GM19035 (cell line): ENCODE data around the gene TCTA.

Source experiments
- ATAC-seq: cut with Tn5 transposase; IDR thresholded peaks from one replicate; pipeline ENCODE4 v1.9.1; 2021; ENCODE audit not compliant: unreplicated experiment

The TCTA gene

GRCh38 chr3:49410066-49410845, 2.0 kb upstream of the TCTA start:
- no peak for ATAC-seq

GRCh38 chr3:49410846-49411534, 1.2 kb upstream of the TCTA start:
- ATAC-seq: no peak

GRCh38 chr3:49411535-49411967, 672 bp upstream of the TCTA start:
- ATAC-seq: peak; percentile 36

GRCh38 chr3:49412632-49413337, 562 bp downstream of the TCTA start:
- ATAC-seq: no peak

GRCh38 chr3:49413338-49413734, 1.1 kb downstream of the TCTA start:
- ATAC-seq: no peak

GRCh38 chr3:49414753-49415152, 2.5 kb downstream of the TCTA start:
- no peak for ATAC-seq

GRCh38 chr3:49415931-49416601, 3.8 kb downstream of the TCTA start:
- no peak for ATAC-seq

- no peak for ATAC-seq
These were observed 4.6 kb downstream of the TCTA start for GRCh38 chr3:49416867-49417266.

- ATAC-seq: no peak
These were observed 5.4 kb downstream of the TCTA start for GRCh38 chr3:49417516-49418120.

GRCh38 chr3:49421890-49422378, 9.7 kb downstream of the TCTA start:
- ATAC-seq: no peak

- ATAC-seq: no peak
These were observed 10.4 kb downstream of the TCTA start, which contains the start of gene AMT for GRCh38 chr3:49422379-49423248. TSS of gene AMT (minus strand) at chr3:49422473. CDS start at chr3:49422450, 23 bp downstream.

GRCh38 chr3:49424816-49425215, 12.6 kb downstream of the TCTA start:
- no peak for ATAC-seq

GRCh38 chr3:49427586-49427985, 15.4 kb downstream of the TCTA start:
- ATAC-seq: no peak

- ATAC-seq: no peak
These were observed 16.5 kb downstream of the TCTA start for GRCh38 chr3:49428752-49429080.

GRCh38 chr3:49434731-49435130, 22.5 kb downstream of the TCTA start:
- no peak for ATAC-seq

GRCh38 chr3:49445391-49445790, 33.2 kb downstream of the TCTA start:
- no peak for ATAC-seq

GRCh38 chr3:49453621-49454020, 41.4 kb downstream of the TCTA start:
- no peak for ATAC-seq

- no peak for ATAC-seq
These were observed 42.2 kb downstream of the TCTA start for GRCh38 chr3:49454458-49454857.

- no peak for ATAC-seq
These were observed 42.9 kb downstream of the TCTA start for GRCh38 chr3:49454898-49455681.
